PFSK-1 (cell line): ENCODE measurements around the gene HNRNPC.

ENCODE experiments used
- FOXP2 ChIP-seq: optimal IDR thresholded peaks from 2 replicates; pipeline ENCODE3; 2011; ENCODE audit warnings: borderline replicate concordance, control low read depth, inconsistent platforms; ENCODE audit not compliant: insufficient read depth; ENCODE audit errors: extremely low read length, extremely low read depth
- POLR2AphosphoS5 ChIP-seq: IDR thresholded peaks from 2 replicates; pipeline ENCODE4 v1.6.1; 2012; ENCODE audit warnings: low read depth, mild to moderate bottlenecking, control low read depth, low read length, moderate library complexity
- SIN3A ChIP-seq: IDR thresholded peaks from 2 replicates; pipeline ENCODE4 v1.6.1; 2012; ENCODE audit warnings: mild to moderate bottlenecking, low read length, moderate library complexity, borderline replicate concordance; ENCODE audit not compliant: insufficient read depth
- TAF1 ChIP-seq: IDR thresholded peaks from 2 replicates; pipeline ENCODE4 v1.6.1; 2012; ENCODE audit warnings: low read length, control low read depth, borderline replicate concordance; ENCODE audit not compliant: insufficient read depth
- TF ChIP-seq, protein P1 (sequence below), 2 experiments: IDR thresholded peaks; 2 replicates each; pipeline versions ENCODE4 v1.6.1 to v1.8.0; 2011 to 2012; ENCODE audit warnings: low read depth in 2 of 2, low read length in 2 of 2, control low read depth in 1 of 2, inconsistent platforms in 1 of 2, mild to moderate bottlenecking in 1 of 2, moderate library complexity in 1 of 2; ENCODE audit not compliant: insufficient read depth in 1 of 2

Gene HNRNPC

DNA sequence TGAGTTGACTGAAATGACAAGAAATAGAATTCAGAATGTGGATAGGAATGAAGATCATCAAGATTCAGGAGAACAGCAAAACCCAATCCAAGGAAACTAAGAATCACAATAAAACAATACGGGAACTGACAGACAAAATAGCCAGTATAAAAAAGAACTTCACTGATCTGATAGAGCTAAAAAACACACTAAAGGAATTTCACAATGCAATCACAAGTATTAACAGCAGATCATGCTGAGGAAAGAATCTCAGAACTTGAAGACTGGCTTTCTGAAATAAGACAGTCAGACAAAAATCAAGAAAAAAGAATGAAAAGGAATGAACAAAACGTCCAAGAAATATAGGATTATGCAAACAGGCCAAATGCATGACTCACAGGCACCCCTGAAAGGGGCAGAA lies 98.1 kb downstream of the HNRNPC start:
- TF ChIP-seq, protein P1, sequence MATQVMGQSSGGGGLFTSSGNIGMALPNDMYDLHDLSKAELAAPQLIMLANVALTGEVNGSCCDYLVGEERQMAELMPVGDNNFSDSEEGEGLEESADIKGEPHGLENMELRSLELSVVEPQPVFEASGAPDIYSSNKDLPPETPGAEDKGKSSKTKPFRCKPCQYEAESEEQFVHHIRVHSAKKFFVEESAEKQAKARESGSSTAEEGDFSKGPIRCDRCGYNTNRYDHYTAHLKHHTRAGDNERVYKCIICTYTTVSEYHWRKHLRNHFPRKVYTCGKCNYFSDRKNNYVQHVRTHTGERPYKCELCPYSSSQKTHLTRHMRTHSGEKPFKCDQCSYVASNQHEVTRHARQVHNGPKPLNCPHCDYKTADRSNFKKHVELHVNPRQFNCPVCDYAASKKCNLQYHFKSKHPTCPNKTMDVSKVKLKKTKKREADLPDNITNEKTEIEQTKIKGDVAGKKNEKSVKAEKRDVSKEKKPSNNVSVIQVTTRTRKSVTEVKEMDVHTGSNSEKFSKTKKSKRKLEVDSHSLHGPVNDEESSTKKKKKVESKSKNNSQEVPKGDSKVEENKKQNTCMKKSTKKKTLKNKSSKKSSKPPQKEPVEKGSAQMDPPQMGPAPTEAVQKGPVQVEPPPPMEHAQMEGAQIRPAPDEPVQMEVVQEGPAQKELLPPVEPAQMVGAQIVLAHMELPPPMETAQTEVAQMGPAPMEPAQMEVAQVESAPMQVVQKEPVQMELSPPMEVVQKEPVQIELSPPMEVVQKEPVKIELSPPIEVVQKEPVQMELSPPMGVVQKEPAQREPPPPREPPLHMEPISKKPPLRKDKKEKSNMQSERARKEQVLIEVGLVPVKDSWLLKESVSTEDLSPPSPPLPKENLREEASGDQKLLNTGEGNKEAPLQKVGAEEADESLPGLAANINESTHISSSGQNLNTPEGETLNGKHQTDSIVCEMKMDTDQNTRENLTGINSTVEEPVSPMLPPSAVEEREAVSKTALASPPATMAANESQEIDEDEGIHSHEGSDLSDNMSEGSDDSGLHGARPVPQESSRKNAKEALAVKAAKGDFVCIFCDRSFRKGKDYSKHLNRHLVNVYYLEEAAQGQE (IDR thresholded peaks at IDR 0.05; ENCODE audit: insufficient read depth in 1 of 2, low read depth in 2 of 2, low read length in 2 of 2) = no peak
- TF ChIP-seq TAF1 (no peak), POLR2AphosphoS5 (no peak), SIN3A (no peak), FOXP2 (no peak)

DNA sequence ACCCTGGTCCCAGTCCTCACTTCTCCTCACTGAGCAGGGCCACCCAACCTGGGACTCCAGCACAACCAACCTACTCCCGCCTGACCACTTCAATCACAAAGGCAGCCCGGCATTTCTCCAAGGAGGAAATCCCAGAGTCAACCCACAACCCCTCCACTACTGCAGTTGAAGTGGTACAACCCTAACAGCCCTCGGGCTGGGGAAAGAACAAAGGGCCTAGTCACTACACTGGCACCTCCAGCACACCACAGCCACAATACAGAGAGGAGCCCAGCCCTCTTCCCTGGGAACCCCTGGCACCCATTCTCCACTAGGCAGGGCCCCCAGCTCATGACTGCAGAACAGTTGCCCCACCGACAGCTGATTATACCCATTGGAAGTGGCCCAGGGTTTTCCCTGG lies 99.7 kb downstream of the HNRNPC start:
- TF ChIP-seq, protein P1 (IDR thresholded peaks at IDR 0.05; ENCODE audit: insufficient read depth in 1 of 2, low read depth in 2 of 2, low read length in 2 of 2) = no peak
- TF ChIP-seq TAF1 (no peak), POLR2AphosphoS5 (no peak), SIN3A (no peak), FOXP2 (no peak)

DNA sequence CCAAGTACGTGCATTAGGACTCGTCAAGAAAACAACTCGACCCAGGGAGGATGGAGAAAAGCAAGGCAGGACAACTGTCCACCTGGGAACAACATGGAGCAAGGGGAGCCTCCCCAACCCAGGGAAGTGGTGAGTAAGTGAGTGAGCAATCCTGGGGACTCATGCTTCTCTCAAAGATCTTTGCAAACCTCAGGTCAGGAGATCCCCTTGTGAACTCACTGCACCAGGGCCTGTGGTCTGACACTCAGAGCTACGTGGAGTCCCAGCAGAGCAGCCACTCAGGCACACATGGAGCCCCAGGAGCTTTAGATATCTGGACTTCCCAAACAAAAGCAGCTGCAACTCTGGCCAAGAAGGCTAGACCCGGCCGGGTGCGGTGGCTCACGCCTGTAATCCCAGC lies 101.2 kb downstream of the HNRNPC start:
- TF ChIP-seq FOXP2 (no peak), POLR2AphosphoS5 (no peak), TAF1 (no peak), SIN3A (no peak)
- TF ChIP-seq, protein P1 (IDR thresholded peaks at IDR 0.05; ENCODE audit: insufficient read depth in 1 of 2, low read depth in 2 of 2, low read length in 2 of 2) = no peak

DNA sequence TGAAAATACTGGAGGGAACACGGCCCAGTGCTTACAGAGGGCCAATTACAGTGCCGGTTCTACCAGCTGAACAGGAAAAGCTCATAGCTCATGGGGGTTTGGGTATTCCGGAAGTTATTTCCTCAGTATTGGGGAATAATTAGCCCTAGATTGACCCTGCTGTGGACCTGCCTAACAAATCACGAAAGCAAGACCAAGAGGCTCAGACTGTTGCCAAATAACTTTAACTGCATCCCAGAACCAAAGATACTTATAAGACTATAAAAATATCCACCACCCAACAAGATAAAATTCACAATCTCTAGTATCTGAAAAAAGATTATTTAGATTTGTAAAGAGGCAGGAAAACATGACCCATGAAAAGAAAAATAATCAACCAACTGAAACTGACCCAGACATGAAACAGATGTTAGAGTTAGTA lies 105.4 kb downstream of the HNRNPC start:
- no peak for TF ChIP-seq POLR2AphosphoS5
- TF ChIP-seq, protein P1 (IDR thresholded peaks at IDR 0.05; ENCODE audit: insufficient read depth in 1 of 2, low read depth in 2 of 2, low read length in 2 of 2) = no peak
- TF ChIP-seq TAF1 = no peak
- TF ChIP-seq SIN3A = no peak
- TF ChIP-seq FOXP2 = no peak

DNA sequence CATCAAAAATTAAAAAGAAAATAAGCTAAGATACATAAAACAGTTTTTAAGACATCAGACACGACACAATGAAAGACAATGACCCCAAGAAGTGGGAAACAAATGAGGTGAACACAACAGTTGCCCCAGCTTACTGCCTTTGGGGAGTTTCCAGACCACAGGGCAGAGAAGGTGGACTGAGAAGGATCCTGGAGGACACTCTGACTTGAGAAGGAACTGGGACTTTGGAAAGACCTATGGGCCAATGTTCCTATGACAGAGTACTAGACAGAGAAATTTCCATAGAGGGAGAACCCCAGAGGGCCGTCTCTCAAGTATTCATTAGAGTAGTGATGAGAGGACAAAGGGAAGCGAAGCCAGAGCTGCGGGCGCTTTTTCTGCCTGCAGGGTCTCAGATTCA lies 107.2 kb downstream of the HNRNPC start:
- TF ChIP-seq POLR2AphosphoS5 (no peak), SIN3A (no peak)
- TF ChIP-seq, protein P1 (IDR thresholded peaks at IDR 0.05; ENCODE audit: insufficient read depth in 1 of 2, low read depth in 2 of 2, low read length in 2 of 2) = no peak
